ENCODE data around the gene OPRL1. TPM values are rescaled to one million over a fixed set of nuclear protein-coding genes. Genes with fewer than 3 reads are reported as not detected.

OPRL1 gene
- polyA plus RNA-seq, 1 of the 3 experiments (the other 2 are of a cell fraction), result 1.8 TPM

DNA sequence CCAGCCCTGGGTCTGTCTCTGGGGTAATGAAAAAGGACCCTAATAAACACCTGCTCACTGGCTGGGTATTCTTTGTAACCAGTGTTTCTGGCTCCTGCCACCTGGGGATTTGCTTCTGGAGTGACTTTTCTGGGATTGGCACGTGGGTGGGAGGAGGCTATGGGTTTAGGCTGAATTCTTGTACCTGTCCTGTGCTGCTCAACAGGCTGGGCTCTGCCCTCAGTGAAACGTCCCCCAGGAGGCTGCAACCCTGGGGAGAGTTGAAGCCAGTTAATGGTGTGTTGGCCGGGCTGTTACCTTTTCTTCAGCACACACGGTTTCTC lies 20.6 kb downstream of the OPRL1 start:
- Histone ChIP-seq H2AFZ (ENCODE audit: low read depth) (no peak overlapping the region), H3K4me1 (ENCODE audit: control insufficient read depth in 1 of 2, insufficient read depth in 2 of 2, low read depth in 1 of 2, low read length in 1 of 2) (peaks cover 0 to 2% of the 10 kb centered on the region in 2 experiments; a peak in 1 of 4 replicates), H4K20me1 (ENCODE audit: insufficient read depth) (no peaks in the 10 kb centered on the region), H3K36me3 (replicated peaks in 1 of 2; ENCODE audit: control insufficient read depth in 1 of 2, insufficient read depth in 2 of 2, low read length in 1 of 2) (no peaks in the 10 kb centered on the region), H3K4me3 (ENCODE audit: low read depth in 2 of 2, low read length in 1 of 2) (no peak overlapping the region), H3K27ac (ENCODE audit: low read depth in 2 of 2, low read length in 1 of 2) (no peak overlapping the region), H3K27me3 (ENCODE audit: insufficient read depth) (no peaks in the 10 kb centered on the region; the same call in 1 of the 2 replicates), H3K9me3 (no peaks in the 10 kb centered on the region), H3F3A (replicated peaks; ENCODE audit: insufficient read depth) (no peaks in the 10 kb centered on the region), H3K4me2 (no peak overlapping the region), H3K9me2 (no peaks in the 10 kb centered on the region), H3K79me2 (ENCODE audit: insufficient read depth) (no peaks in the 10 kb centered on the region), H3K9ac (no peak overlapping the region)
- WGBS (ENCODE audit: low lambda C conversion rate), result 59% methylated on average over 4 of the region's 4 CpGs
- POLR2A ChIA-PET, result no interaction called here
- TF ChIP-seq YY1 (IDR thresholded peaks at IDR 0.05; ENCODE audit: low read depth), result no peak
- no peak for TF ChIP-seq NFIC (IDR thresholded peaks at IDR 0.05; ENCODE audit: borderline replicate concordance)
- no peak for TF ChIP-seq MXI1 (IDR thresholded peaks at IDR 0.05; ENCODE audit: low read depth, low read length)
- TF ChIP-seq, protein P1, sequence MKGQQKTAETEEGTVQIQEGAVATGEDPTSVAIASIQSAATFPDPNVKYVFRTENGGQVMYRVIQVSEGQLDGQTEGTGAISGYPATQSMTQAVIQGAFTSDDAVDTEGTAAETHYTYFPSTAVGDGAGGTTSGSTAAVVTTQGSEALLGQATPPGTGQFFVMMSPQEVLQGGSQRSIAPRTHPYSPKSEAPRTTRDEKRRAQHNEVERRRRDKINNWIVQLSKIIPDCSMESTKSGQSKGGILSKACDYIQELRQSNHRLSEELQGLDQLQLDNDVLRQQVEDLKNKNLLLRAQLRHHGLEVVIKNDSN (IDR thresholded peaks at IDR 0.05; ENCODE audit: borderline replicate concordance, low read depth), result no peak
- TF ChIP-seq FOXJ3 (CRISPR knock-in tag; IDR thresholded peaks at IDR 0.05), result no peak
- CTCF ChIA-PET, result interaction anchor here (1.1 to 2.3 kb wide), 5 partner anchors 10 to 66 kb away, joined by 3 to 16 read pairs (median 6); partner anchors contain the start of genes LKAAEAR1, OPRL1 and RGS19
- DNase-seq, result no peak

DNA sequence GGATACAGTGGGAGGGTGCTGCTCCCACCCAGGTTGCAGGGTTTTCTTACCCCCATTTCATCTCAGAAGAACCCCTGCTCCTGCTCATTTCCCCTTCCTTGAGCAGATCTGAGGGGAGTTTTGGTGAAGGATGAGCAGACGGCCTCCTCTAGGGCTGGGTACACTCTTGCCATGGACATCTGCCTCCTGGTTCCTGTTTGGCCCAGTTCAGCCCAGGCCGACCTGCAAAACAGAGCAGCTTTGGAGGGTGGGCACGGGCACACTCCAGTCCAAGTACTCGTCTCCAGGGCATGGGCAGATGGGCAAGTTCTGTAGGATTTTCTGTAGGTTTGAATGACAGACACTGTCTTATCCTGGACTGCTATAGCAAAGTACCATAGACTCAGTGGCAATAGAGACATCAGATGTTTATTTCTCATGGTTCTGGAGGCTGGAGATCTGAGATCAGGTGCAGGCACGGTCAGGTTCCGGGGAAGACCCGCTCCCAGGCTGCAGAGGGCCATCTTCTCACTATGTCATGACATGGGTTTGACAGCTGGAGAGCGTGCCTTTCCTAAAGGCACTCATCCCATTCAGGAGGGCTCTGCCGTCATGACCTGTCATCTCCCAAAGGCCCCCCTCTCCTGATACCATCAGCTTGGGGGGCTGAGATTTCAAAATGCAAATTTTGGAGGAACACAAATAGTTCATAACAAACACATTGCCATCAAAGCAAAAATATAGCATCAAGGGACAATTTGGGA lies 21.2 kb downstream of the OPRL1 start:
- Histone ChIP-seq H3K9ac (no peak overlapping the region), H4K20me1 (ENCODE audit: insufficient read depth) (no peaks in the 10 kb centered on the region), H3K79me2 (ENCODE audit: insufficient read depth) (no peaks in the 10 kb centered on the region), H3K9me2 (no peaks in the 10 kb centered on the region), H3K27ac (ENCODE audit: low read depth in 2 of 2, low read length in 1 of 2) (no peak overlapping the region), H3K4me1 (ENCODE audit: control insufficient read depth in 1 of 2, insufficient read depth in 2 of 2, low read depth in 1 of 2, low read length in 1 of 2) (peaks cover 0 to 2% of the 10 kb centered on the region in 2 experiments; a peak in 1 of 4 replicates), H2AFZ (ENCODE audit: low read depth) (no peak overlapping the region), H3K4me2 (no peak overlapping the region), H3K4me3 (ENCODE audit: low read depth in 2 of 2, low read length in 1 of 2) (no peak overlapping the region), H3F3A (replicated peaks; ENCODE audit: insufficient read depth) (no peaks in the 10 kb centered on the region), H3K9me3 (no peaks in the 10 kb centered on the region), H3K36me3 (replicated peaks in 1 of 2; ENCODE audit: control insufficient read depth in 1 of 2, insufficient read depth in 2 of 2, low read length in 1 of 2) (no peaks in the 10 kb centered on the region), H3K27me3 (ENCODE audit: insufficient read depth) (no peaks in the 10 kb centered on the region; the same call in 1 of the 2 replicates)
- 57% methylated on average over 7 of the region's 9 CpGs for WGBS (ENCODE audit: low lambda C conversion rate)
- TF ChIP-seq FOXJ3 (CRISPR knock-in tag; IDR thresholded peaks at IDR 0.05) (no peak), CHD2 (IDR thresholded peaks at IDR 0.05; ENCODE audit: low read length, partially characterized antibody) (no peak), RAD21 (IDR thresholded peaks at IDR 0.05; ENCODE audit: low read length) (no peak), POLR2AphosphoS5 (IDR thresholded peaks at IDR 0.05; ENCODE audit: low read depth, low read length) (no peak), FOSL2 (IDR thresholded peaks at IDR 0.05; ENCODE audit: borderline replicate concordance, low read depth) (no peak), EP300 (IDR thresholded peaks at IDR 0.05; ENCODE audit: borderline replicate concordance in 1 of 2, low read depth in 1 of 2, low read length in 1 of 2) (no peak), CTCF (IDR thresholded peaks at IDR 0.05) (no peak), RCOR1 (IDR thresholded peaks at IDR 0.05; ENCODE audit: low read length) (no peak)
- TF ChIP-seq, protein P1 (IDR thresholded peaks at IDR 0.05; ENCODE audit: borderline replicate concordance, low read depth), result no peak
- no peak for DNase-seq
- ChIA-PET POLR2A (no interaction called here), CTCF (interaction anchor here (0.7 to 2.6 kb wide), 16 partner anchors 9 to 155 kb away, joined by 3 to 32 read pairs (median 6); partner anchors contain the start of genes LKAAEAR1, OPRL1, PCMTD2 and RGS19)
